ENCODE measurements around the gene CLRN2. TPM values are rescaled to one million over a fixed set of nuclear protein-coding genes. Genes with fewer than 3 reads are reported as not detected.

Gene CLRN2
- total RNA-seq (ENCODE audit: unreplicated experiment), result not detected
- long read RNA-seq, result 0 reads

GRCh38 chr4:17514865-17515264 is at the start of gene CLRN2:
Gene CLRN2, plus strand, starts transcription at chr4:17515165. Its CDS starts 102 bp downstream, at chr4:17515267.
- no peak within 1 kb of the TSS for H3K27ac Mint-ChIP-seq (ENCODE audit: unreplicated experiment)
- H3K4me1 Mint-ChIP-seq (ENCODE audit: unreplicated experiment), result peaks cover 5% of the 10 kb centered on the region
- no peak within 1 kb of the TSS for H3K4me3 Mint-ChIP-seq (ENCODE audit: unreplicated experiment)
- TF ChIP-seq CTCF (IDR thresholded peaks at IDR 0.05; ENCODE audit: unreplicated experiment), result no peak
- no peaks in the 10 kb centered on the region for H3K9me3 Mint-ChIP-seq (ENCODE audit: unreplicated experiment)
- H3K36me3 Mint-ChIP-seq (ENCODE audit: low read depth, unreplicated experiment), result no peaks in the 10 kb centered on the region
- DNase-seq (ENCODE audit: low spot score), result no peak
- H3K27me3 Mint-ChIP-seq (ENCODE audit: unreplicated experiment), result peaks cover 2% of the 10 kb centered on the region

- TF ChIP-seq CTCF (IDR thresholded peaks at IDR 0.05; ENCODE audit: unreplicated experiment), result peak; percentile 88
These were observed 46.2 kb upstream of the CLRN2 start for GRCh38 chr4:17468619-17469221.

GRCh38 chr4:17469931-17470674 is 44.9 kb upstream of the CLRN2 start:
- Mint-ChIP-seq H3K4me3 (ENCODE audit: unreplicated experiment) (no peak overlapping the region), H3K9me3 (ENCODE audit: unreplicated experiment) (no peaks in the 10 kb centered on the region), H3K27me3 (ENCODE audit: unreplicated experiment) (peaks cover 5% of the 10 kb centered on the region), H3K27ac (ENCODE audit: unreplicated experiment) (no peak overlapping the region), H3K36me3 (ENCODE audit: low read depth, unreplicated experiment) (no peaks in the 10 kb centered on the region), H3K4me1 (ENCODE audit: unreplicated experiment) (no peaks in the 10 kb centered on the region)
- no peak for DNase-seq (ENCODE audit: low spot score)
- no peak for TF ChIP-seq CTCF (IDR thresholded peaks at IDR 0.05; ENCODE audit: unreplicated experiment)

More at GRCh38 chr4:17468619-17469221, 46.2 kb upstream of the CLRN2 start:
- Mint-ChIP-seq H3K9me3 (ENCODE audit: unreplicated experiment) (no peaks in the 10 kb centered on the region), H3K27ac (ENCODE audit: unreplicated experiment) (no peak overlapping the region), H3K36me3 (ENCODE audit: low read depth, unreplicated experiment) (no peaks in the 10 kb centered on the region), H3K4me3 (ENCODE audit: unreplicated experiment) (no peak overlapping the region), H3K4me1 (ENCODE audit: unreplicated experiment) (no peaks in the 10 kb centered on the region), H3K27me3 (ENCODE audit: unreplicated experiment) (peaks cover 7% of the 10 kb centered on the region)
- DNase-seq (ENCODE audit: low spot score), result peak; percentile 36

- peaks cover 11% of the 10 kb centered on the region for H3K27me3 Mint-ChIP-seq (ENCODE audit: unreplicated experiment)
- no peaks in the 10 kb centered on the region for H3K4me1 Mint-ChIP-seq (ENCODE audit: unreplicated experiment)
- no peak overlapping the region for H3K27ac Mint-ChIP-seq (ENCODE audit: unreplicated experiment)
- no peaks in the 10 kb centered on the region for H3K36me3 Mint-ChIP-seq (ENCODE audit: low read depth, unreplicated experiment)
- no peaks in the 10 kb centered on the region for H3K9me3 Mint-ChIP-seq (ENCODE audit: unreplicated experiment)
- no peak for TF ChIP-seq CTCF (IDR thresholded peaks at IDR 0.05; ENCODE audit: unreplicated experiment)
- H3K4me3 Mint-ChIP-seq (ENCODE audit: unreplicated experiment), result no peak overlapping the region
- no peak for DNase-seq (ENCODE audit: low spot score)
These were observed 39.5 kb upstream of the CLRN2 start for GRCh38 chr4:17475481-17475880.

GRCh38 chr4:17476853-17477252 is 38.1 kb upstream of the CLRN2 start:
- H3K36me3 Mint-ChIP-seq (ENCODE audit: low read depth, unreplicated experiment), result no peaks in the 10 kb centered on the region
- no peak for DNase-seq (ENCODE audit: low spot score)
- H3K4me3 Mint-ChIP-seq (ENCODE audit: unreplicated experiment), result no peak overlapping the region
- H3K27ac Mint-ChIP-seq (ENCODE audit: unreplicated experiment), result no peak overlapping the region
- H3K27me3 Mint-ChIP-seq (ENCODE audit: unreplicated experiment), result peaks cover 5% of the 10 kb centered on the region
- no peaks in the 10 kb centered on the region for H3K9me3 Mint-ChIP-seq (ENCODE audit: unreplicated experiment)
- no peak for TF ChIP-seq CTCF (IDR thresholded peaks at IDR 0.05; ENCODE audit: unreplicated experiment)
- no peaks in the 10 kb centered on the region for H3K4me1 Mint-ChIP-seq (ENCODE audit: unreplicated experiment)

Measured in endothelial cell (in vitro differentiated cells).